GM19467 (cell line): ENCODE measurements around the gene ARG1.
A peak's percentile ranks its signal among the peaks of the same experiment; 100 is the strongest.

ENCODE experiments used
- ATAC-seq: cut with Tn5 transposase; IDR thresholded peaks from one replicate; pipeline ENCODE4 v1.9.1; 2021; ENCODE audit warnings: mild to moderate bottlenecking, moderate library complexity; ENCODE audit not compliant: unreplicated experiment

The ARG1 gene

GRCh38 chr6:131581523-131581922, 8.5 kb downstream of the ARG1 start:
- ATAC-seq, result no peak

- no peak for ATAC-seq
These were observed 13.5 kb downstream of the ARG1 start for GRCh38 chr6:131586543-131586942.

- ATAC-seq, result no peak
These were observed 14.9 kb downstream of the ARG1 start for GRCh38 chr6:131587909-131588308.

GRCh38 chr6:131588643-131589042, 15.6 kb downstream of the ARG1 start:
- ATAC-seq, result no peak

- no peak for ATAC-seq
These were observed 19.9 kb downstream of the ARG1 start for GRCh38 chr6:131592935-131593334.

- no peak for ATAC-seq
These were observed 21.0 kb downstream of the ARG1 start for GRCh38 chr6:131594074-131594473.

GRCh38 chr6:131597446-131597845, 24.4 kb downstream of the ARG1 start:
- no peak for ATAC-seq

- no peak for ATAC-seq
These were observed 27.7 kb downstream of the ARG1 start for GRCh38 chr6:131600716-131601115.

- no peak for ATAC-seq
These were observed 29.8 kb downstream of the ARG1 start for GRCh38 chr6:131602781-131603312.

- ATAC-seq, result no peak
These were observed 40.4 kb downstream of the ARG1 start for GRCh38 chr6:131613296-131613925.

GRCh38 chr6:131615275-131615674, 42.2 kb downstream of the ARG1 start:
- ATAC-seq, result no peak

GRCh38 chr6:131627724-131628682, 55.0 kb downstream of the ARG1 start, which contains the start of gene MED23:
Gene MED23, minus strand, starts transcription at chr6:131628242. Its CDS starts 193 bp downstream, at chr6:131628049.
- ATAC-seq, result peak; percentile 96

GRCh38 chr6:131628726-131629125, 55.7 kb downstream of the ARG1 start:
- ATAC-seq, result no peak

- ATAC-seq, result no peak
These were observed 56.6 kb downstream of the ARG1 start for GRCh38 chr6:131629651-131630050.

GRCh38 chr6:131631625-131632289, 58.7 kb downstream of the ARG1 start:
- ATAC-seq, result no peak
